K562 (cell line): ENCODE data around the gene KLRK1.

Source experiments
- ATF3 ChIP-seq, 2 experiments: fragments of 450-650 bp in 1 of 2; sonication (generic) in 1 of 2; formaldehyde crosslinking in 1 of 2; IDR thresholded peaks in 1 of 2; conservative IDR thresholded peaks in 1 of 2; 2 replicates each; pipeline versions ENCODE4 v1.6.1 to v1.8.1; 2016 to 2023; ENCODE audit warnings: mild to moderate bottlenecking in 2 of 2, moderate library complexity in 2 of 2, inconsistent platforms in 1 of 2, missing genetic modification reagents in 1 of 2
- TBP ChIP-seq: optimal IDR thresholded peaks from 2 replicates; pipeline ENCODE3; 2011; ENCODE audit warnings: low read depth, low read length, improper control_type of control experiment
- ZNF143 ChIP-seq: sonication (generic); formaldehyde crosslinking; IDR thresholded peaks from 2 replicates; pipeline ENCODE4 v1.9.0; 2022; ENCODE audit warnings: mild to moderate bottlenecking, missing genetic modification reagents
- ZNF639 ChIP-seq, 2 experiments: fragments of 200-800 bp in 1 of 2; sonication (Bioruptor generic) in 1 of 2; sonication (generic) in 1 of 2; formaldehyde crosslinking in 1 of 2; IDR thresholded peaks in 1 of 2; conservative IDR thresholded peaks in 1 of 2; 2 replicates each; pipeline versions ENCODE4 v1.5.0 to v1.6.1; 2016 to 2020; ENCODE audit warnings: missing compliant biosample characterization in 1 of 2, missing genetic modification characterization in 1 of 2, missing genetic modification reagents in 1 of 2
- TF ChIP-seq, protein P1 (sequence below): sonication (generic); formaldehyde crosslinking; IDR thresholded peaks from 2 replicates; pipeline ENCODE4 v1.8.1; 2022; ENCODE audit warnings: missing genetic modification reagents

DNA sequence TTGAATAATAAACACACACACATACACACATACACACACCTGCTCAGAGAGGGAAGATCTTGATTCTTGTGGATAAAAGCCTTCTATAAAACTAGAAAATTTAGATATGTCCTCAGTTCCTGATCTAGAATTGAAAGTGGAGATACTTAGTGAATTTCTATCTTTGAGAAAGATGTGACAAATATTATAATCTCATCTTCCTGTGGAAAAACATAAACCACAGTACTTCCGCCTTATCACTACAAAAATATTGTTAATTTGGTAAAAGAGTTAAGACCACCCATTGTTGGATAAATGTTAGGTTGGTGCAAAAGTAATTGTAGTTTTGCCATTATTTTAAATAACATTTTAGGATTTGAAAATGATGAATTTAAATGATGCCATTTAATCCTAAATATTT is at the start of gene KLRK1:
- TF ChIP-seq TBP: no peak
- no peak for TF ChIP-seq ZNF639 (CRISPR knock-in tag; conservative IDR thresholded peaks at IDR 0.05 in 1 of 2, IDR thresholded peaks at IDR 0.05 in 1 of 2)
- TF ChIP-seq ATF3 (IDR thresholded peaks at IDR 0.05): no peak
- TF ChIP-seq ATF3 (CRISPR knock-in tag; conservative IDR thresholded peaks at IDR 0.05): no peak
- TF ChIP-seq, protein P1, sequence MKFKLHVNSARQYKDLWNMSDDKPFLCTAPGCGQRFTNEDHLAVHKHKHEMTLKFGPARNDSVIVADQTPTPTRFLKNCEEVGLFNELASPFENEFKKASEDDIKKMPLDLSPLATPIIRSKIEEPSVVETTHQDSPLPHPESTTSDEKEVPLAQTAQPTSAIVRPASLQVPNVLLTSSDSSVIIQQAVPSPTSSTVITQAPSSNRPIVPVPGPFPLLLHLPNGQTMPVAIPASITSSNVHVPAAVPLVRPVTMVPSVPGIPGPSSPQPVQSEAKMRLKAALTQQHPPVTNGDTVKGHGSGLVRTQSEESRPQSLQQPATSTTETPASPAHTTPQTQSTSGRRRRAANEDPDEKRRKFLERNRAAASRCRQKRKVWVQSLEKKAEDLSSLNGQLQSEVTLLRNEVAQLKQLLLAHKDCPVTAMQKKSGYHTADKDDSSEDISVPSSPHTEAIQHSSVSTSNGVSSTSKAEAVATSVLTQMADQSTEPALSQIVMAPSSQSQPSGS: no peak
- TF ChIP-seq ZNF143 (CRISPR knock-in tag): no peak
